ENCODE results near the gene LYG2. TPM values are rescaled to one million over a fixed set of nuclear protein-coding genes. Genes with fewer than 3 reads are reported as not detected.
"Not testable (repeated sequence)": the region's sequence is repeated elsewhere in the genome, so short reads cannot be mapped to it uniquely, and the experiment has no call there.

The LYG2 gene
- total RNA-seq (ENCODE audit: unreplicated experiment), result not detected
- long read RNA-seq, result 0 reads

GRCh38 chr2:99255491-99256318 is at the start of gene LYG2:
Gene LYG2, minus strand, starts transcription at chr2:99255666. Its CDS starts 1,406 bp downstream, at chr2:99254260.
- H3K4me1 Mint-ChIP-seq (ENCODE audit: low read depth, unreplicated experiment), result no peaks in the 10 kb centered on the region
- H3K27ac Mint-ChIP-seq (ENCODE audit: unreplicated experiment), result no peak within 1 kb of the TSS
- H3K27me3 Mint-ChIP-seq (ENCODE audit: unreplicated experiment), result no peaks in the 10 kb centered on the region
- no peak within 1 kb of the TSS for H3K4me3 Mint-ChIP-seq (ENCODE audit: unreplicated experiment)
- no peak for TF ChIP-seq CTCF (IDR thresholded peaks at IDR 0.05; ENCODE audit: partially characterized antibody, unreplicated experiment)
- no peaks in the 10 kb centered on the region for H3K9me3 Mint-ChIP-seq (ENCODE audit: unreplicated experiment)
- H3K36me3 Mint-ChIP-seq (ENCODE audit: unreplicated experiment), result peaks cover 4% of the 10 kb centered on the region
- DNase-seq, result no peak

GRCh38 chr2:99301097-99301496 is 45.6 kb upstream of the LYG2 start, which contains the start of gene LYG1:
Gene LYG1, minus strand, starts transcription at chr2:99301197. Its CDS starts 5,527 bp downstream, at chr2:99295670.
- not testable (repeated sequence) for H3K4me3 Mint-ChIP-seq (ENCODE audit: unreplicated experiment); H3K36me3 Mint-ChIP-seq (ENCODE audit: unreplicated experiment); DNase-seq; H3K27me3 Mint-ChIP-seq (ENCODE audit: unreplicated experiment); H3K27ac Mint-ChIP-seq (ENCODE audit: unreplicated experiment); H3K4me1 Mint-ChIP-seq (ENCODE audit: low read depth, unreplicated experiment); H3K9me3 Mint-ChIP-seq (ENCODE audit: unreplicated experiment)

- no peak for TF ChIP-seq CTCF (IDR thresholded peaks at IDR 0.05; ENCODE audit: partially characterized antibody, unreplicated experiment)
- Mint-ChIP-seq H3K4me3 (ENCODE audit: unreplicated experiment) (no peak overlapping the region), H3K27me3 (ENCODE audit: unreplicated experiment) (no peaks in the 10 kb centered on the region), H3K4me1 (ENCODE audit: low read depth, unreplicated experiment) (no peaks in the 10 kb centered on the region), H3K36me3 (ENCODE audit: unreplicated experiment) (peaks cover 5% of the 10 kb centered on the region), H3K9me3 (ENCODE audit: unreplicated experiment) (no peaks in the 10 kb centered on the region), H3K27ac (ENCODE audit: unreplicated experiment) (no peak overlapping the region)
- DNase-seq, result no peak
Measured at GRCh38 chr2:99299580-99299979, 44.1 kb upstream of the LYG2 start.

GRCh38 chr2:99297994-99298393 is 42.5 kb upstream of the LYG2 start:
- Mint-ChIP-seq H3K27me3 (ENCODE audit: unreplicated experiment) (peaks cover 2% of the 10 kb centered on the region), H3K36me3 (ENCODE audit: unreplicated experiment) (no peaks in the 10 kb centered on the region), H3K4me3 (ENCODE audit: unreplicated experiment) (no peak overlapping the region), H3K9me3 (ENCODE audit: unreplicated experiment) (no peaks in the 10 kb centered on the region), H3K4me1 (ENCODE audit: low read depth, unreplicated experiment) (no peaks in the 10 kb centered on the region), H3K27ac (ENCODE audit: unreplicated experiment) (no peak overlapping the region)
- TF ChIP-seq CTCF (IDR thresholded peaks at IDR 0.05; ENCODE audit: partially characterized antibody, unreplicated experiment), result no peak
- DNase-seq, result no peak

GRCh38 chr2:99285526-99285925 is 30.1 kb upstream of the LYG2 start:
- no peaks in the 10 kb centered on the region for H3K4me1 Mint-ChIP-seq (ENCODE audit: low read depth, unreplicated experiment)
- H3K36me3 Mint-ChIP-seq (ENCODE audit: unreplicated experiment), result peaks cover 6% of the 10 kb centered on the region
- H3K9me3 Mint-ChIP-seq (ENCODE audit: unreplicated experiment), result no peaks in the 10 kb centered on the region
- no peak overlapping the region for H3K4me3 Mint-ChIP-seq (ENCODE audit: unreplicated experiment)
- no peak for DNase-seq
- H3K27me3 Mint-ChIP-seq (ENCODE audit: unreplicated experiment), result no peaks in the 10 kb centered on the region
- no peak overlapping the region for H3K27ac Mint-ChIP-seq (ENCODE audit: unreplicated experiment)
- TF ChIP-seq CTCF (IDR thresholded peaks at IDR 0.05; ENCODE audit: partially characterized antibody, unreplicated experiment), result no peak

All from glutamatergic neuron (in vitro differentiated cells).